ENCODE results near the gene CPLX3.

CPLX3 gene

GRCh38 chr15:74854453-74855022 is 28.1 kb downstream of the CPLX3 start:
- no peak for DNase-seq (ENCODE audit: extremely low read depth, low read depth)
- no peak for TF ChIP-seq CTCF (IDR thresholded peaks at IDR 0.05; ENCODE audit: low read depth, low read length)

GRCh38 chr15:74855857-74856256 is 29.4 kb downstream of the CPLX3 start:
- no peak for TF ChIP-seq CTCF (IDR thresholded peaks at IDR 0.05; ENCODE audit: low read depth, low read length)
- no peak for DNase-seq (ENCODE audit: extremely low read depth, low read depth)

GRCh38 chr15:74856537-74856936 is 30.1 kb downstream of the CPLX3 start:
- no peak for TF ChIP-seq CTCF (IDR thresholded peaks at IDR 0.05; ENCODE audit: low read depth, low read length)
- no peak for DNase-seq (ENCODE audit: extremely low read depth, low read depth)

- TF ChIP-seq CTCF (IDR thresholded peaks at IDR 0.05; ENCODE audit: low read depth, low read length): no peak
- DNase-seq (ENCODE audit: extremely low read depth, low read depth): no peak
Measured at GRCh38 chr15:74857082-74857655, 30.7 kb downstream of the CPLX3 start.

- DNase-seq (ENCODE audit: extremely low read depth, low read depth): no peak
- TF ChIP-seq CTCF (IDR thresholded peaks at IDR 0.05; ENCODE audit: low read depth, low read length): no peak
Measured at GRCh38 chr15:74857671-74858368, 31.4 kb downstream of the CPLX3 start.

GRCh38 chr15:74858369-74858740 is 31.9 kb downstream of the CPLX3 start:
- DNase-seq (ENCODE audit: extremely low read depth, low read depth): no peak
- no peak for TF ChIP-seq CTCF (IDR thresholded peaks at IDR 0.05; ENCODE audit: low read depth, low read length)

GRCh38 chr15:74863239-74864056 is 37.0 kb downstream of the CPLX3 start:
- DNase-seq (ENCODE audit: extremely low read depth, low read depth): no peak
- TF ChIP-seq CTCF (IDR thresholded peaks at IDR 0.05; ENCODE audit: low read depth, low read length): no peak
